ENCODE measurements around the gene NAALAD2. TPM values are rescaled to one million over a fixed set of nuclear protein-coding genes. Genes with fewer than 3 reads are reported as not detected.

NAALAD2 gene
- total RNA-seq, 2 donors from 2014 or later = 3.3 to 8.8 TPM

DNA sequence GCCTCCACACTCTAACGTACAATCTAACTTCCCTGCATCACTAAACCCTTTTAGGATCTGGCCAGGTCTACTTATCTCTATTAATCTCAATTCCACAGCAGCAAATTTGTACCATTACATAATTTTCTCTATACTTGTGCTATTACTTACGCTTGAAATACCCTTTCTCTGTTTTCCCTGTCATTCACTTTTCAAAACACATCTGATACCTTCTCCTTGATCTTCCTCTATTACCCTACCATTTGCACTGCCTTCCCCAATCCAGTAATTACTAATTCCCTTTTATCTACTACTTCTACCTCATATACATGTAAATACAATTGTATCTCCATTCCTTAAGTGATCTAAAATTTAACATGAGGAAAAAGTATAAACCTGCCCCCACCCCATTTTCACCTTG, 74.4 kb downstream of the NAALAD2 start:
- H3K4me1 ChIP-seq (ENCODE audit: control insufficient read depth, insufficient read depth, low read length) = no peaks in the 10 kb centered on the region
- no peak overlapping the region for H3K27ac ChIP-seq (ENCODE audit: low read depth, low read length)
- no peak overlapping the region for H3K4me3 Mint-ChIP-seq
- no peaks in the 10 kb centered on the region for H3K9me3 ChIP-seq (ENCODE audit: control insufficient read depth, low read length)
- H3K4me3 ChIP-seq (ENCODE audit: low read length) = no peak overlapping the region
- H3K9me3 Mint-ChIP-seq = no peaks in the 10 kb centered on the region
- H3K4me1 Mint-ChIP-seq = no peaks in the 10 kb centered on the region
- peaks cover 92% of the 10 kb centered on the region for H3K36me3 ChIP-seq (ENCODE audit: control insufficient read depth, insufficient read depth, low read length)
- H3K27me3 ChIP-seq (ENCODE audit: control insufficient read depth, insufficient read depth, low read length, poor library complexity, severe bottlenecking) = no peaks in the 10 kb centered on the region
- 85 to 90% methylated on average over 2 of the region's 2 CpGs for WGBS, 2 experiments (ENCODE audit: insufficient coverage in 1 of 2, insufficient read length in 1 of 2)
- no peak overlapping the region for H3K9ac ChIP-seq (ENCODE audit: extremely low read depth, low read length, poor library complexity, severe bottlenecking)
- DNase-seq = no peak
- no peaks in the 10 kb centered on the region for H3K27me3 Mint-ChIP-seq (ENCODE audit: insufficient read depth)
- no peak overlapping the region for H3K27ac Mint-ChIP-seq
- H3K36me3 Mint-ChIP-seq (ENCODE audit: low read depth) = peaks cover 63% of the 10 kb centered on the region
- TF ChIP-seq, protein P1, sequence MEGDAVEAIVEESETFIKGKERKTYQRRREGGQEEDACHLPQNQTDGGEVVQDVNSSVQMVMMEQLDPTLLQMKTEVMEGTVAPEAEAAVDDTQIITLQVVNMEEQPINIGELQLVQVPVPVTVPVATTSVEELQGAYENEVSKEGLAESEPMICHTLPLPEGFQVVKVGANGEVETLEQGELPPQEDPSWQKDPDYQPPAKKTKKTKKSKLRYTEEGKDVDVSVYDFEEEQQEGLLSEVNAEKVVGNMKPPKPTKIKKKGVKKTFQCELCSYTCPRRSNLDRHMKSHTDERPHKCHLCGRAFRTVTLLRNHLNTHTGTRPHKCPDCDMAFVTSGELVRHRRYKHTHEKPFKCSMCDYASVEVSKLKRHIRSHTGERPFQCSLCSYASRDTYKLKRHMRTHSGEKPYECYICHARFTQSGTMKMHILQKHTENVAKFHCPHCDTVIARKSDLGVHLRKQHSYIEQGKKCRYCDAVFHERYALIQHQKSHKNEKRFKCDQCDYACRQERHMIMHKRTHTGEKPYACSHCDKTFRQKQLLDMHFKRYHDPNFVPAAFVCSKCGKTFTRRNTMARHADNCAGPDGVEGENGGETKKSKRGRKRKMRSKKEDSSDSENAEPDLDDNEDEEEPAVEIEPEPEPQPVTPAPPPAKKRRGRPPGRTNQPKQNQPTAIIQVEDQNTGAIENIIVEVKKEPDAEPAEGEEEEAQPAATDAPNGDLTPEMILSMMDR (conservative IDR thresholded peaks at IDR 0.05) = no peak

DNA sequence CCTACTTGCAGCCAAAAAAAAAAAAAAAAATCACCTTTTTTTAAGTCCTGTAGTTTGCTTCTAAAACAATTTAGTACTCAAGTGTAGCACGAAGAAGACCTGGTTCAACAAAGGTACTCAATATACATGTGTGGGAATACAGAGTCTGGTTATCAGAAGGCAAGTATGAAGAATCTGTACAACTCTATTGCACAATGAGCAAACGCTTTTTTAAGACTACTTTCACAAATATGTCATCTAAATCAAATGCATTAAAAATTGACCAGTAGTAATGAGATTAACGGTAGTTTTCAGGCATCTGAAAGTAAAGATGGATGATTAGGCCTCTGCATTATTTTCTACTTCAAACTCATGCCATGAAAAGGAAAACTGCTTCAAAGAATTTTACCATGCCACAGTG, 78.9 kb downstream of the NAALAD2 start:
- TF ChIP-seq, protein P1 (conservative IDR thresholded peaks at IDR 0.05) = no peak
- no peaks in the 10 kb centered on the region for H3K4me1 ChIP-seq (ENCODE audit: control insufficient read depth, insufficient read depth, low read length)
- 89% methylated on average over 3 of the region's 3 CpGs; no CpG with 5 or more reads in 1 of the 2 experiments for WGBS, 2 experiments (ENCODE audit: insufficient coverage in 1 of 2, insufficient read length in 1 of 2)
- no peaks in the 10 kb centered on the region for H3K27me3 ChIP-seq (ENCODE audit: control insufficient read depth, insufficient read depth, low read length, poor library complexity, severe bottlenecking)
- H3K9me3 ChIP-seq (ENCODE audit: control insufficient read depth, low read length) = no peaks in the 10 kb centered on the region
- no peak overlapping the region for H3K4me3 Mint-ChIP-seq
- H3K9me3 Mint-ChIP-seq = no peaks in the 10 kb centered on the region
- peaks cover 38% of the 10 kb centered on the region for H3K36me3 Mint-ChIP-seq (ENCODE audit: low read depth)
- no peak overlapping the region for H3K27ac Mint-ChIP-seq
- no peak overlapping the region for H3K27ac ChIP-seq (ENCODE audit: low read depth, low read length)
- no peaks in the 10 kb centered on the region for H3K4me1 Mint-ChIP-seq
- DNase-seq = no peak
- no peak overlapping the region for H3K9ac ChIP-seq (ENCODE audit: extremely low read depth, low read length, poor library complexity, severe bottlenecking)
- no peaks in the 10 kb centered on the region for H3K27me3 Mint-ChIP-seq (ENCODE audit: insufficient read depth)
- peaks cover 84% of the 10 kb centered on the region for H3K36me3 ChIP-seq (ENCODE audit: control insufficient read depth, insufficient read depth, low read length)
- H3K4me3 ChIP-seq (ENCODE audit: low read length) = no peak overlapping the region

DNA sequence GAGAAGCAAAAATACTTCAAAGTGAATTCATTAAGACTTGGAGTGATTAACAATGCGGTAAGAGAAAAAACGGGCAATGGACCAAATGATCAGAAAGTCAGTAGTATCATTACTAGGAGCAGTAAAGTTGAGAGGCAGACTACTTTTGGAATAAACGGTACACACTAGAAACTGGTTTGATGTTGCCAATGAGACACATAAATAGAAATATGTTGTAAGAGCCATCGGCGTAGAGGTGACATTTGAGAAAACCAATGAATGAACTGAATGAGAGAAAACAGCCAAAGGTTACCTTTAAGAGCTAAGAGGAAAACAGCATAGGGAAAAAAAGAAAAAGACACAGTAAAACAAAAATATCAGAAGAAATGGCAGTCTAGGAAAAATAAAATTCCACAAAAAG, 82.1 kb downstream of the NAALAD2 start:
- Histone ChIP-seq H3K27ac (ENCODE audit: low read depth, low read length) (no peak overlapping the region), H3K36me3 (ENCODE audit: control insufficient read depth, insufficient read depth, low read length) (peaks cover 72% of the 10 kb centered on the region), H3K9ac (ENCODE audit: extremely low read depth, low read length, poor library complexity, severe bottlenecking) (no peak overlapping the region), H3K4me1 (ENCODE audit: control insufficient read depth, insufficient read depth, low read length) (peaks cover 4% of the 10 kb centered on the region), H3K27me3 (ENCODE audit: control insufficient read depth, insufficient read depth, low read length, poor library complexity, severe bottlenecking) (no peaks in the 10 kb centered on the region), H3K9me3 (ENCODE audit: control insufficient read depth, low read length) (peaks cover 21% of the 10 kb centered on the region), H3K4me3 (ENCODE audit: low read length) (no peak overlapping the region)
- no peaks in the 10 kb centered on the region for H3K27me3 Mint-ChIP-seq (ENCODE audit: insufficient read depth)
- no peak overlapping the region for H3K27ac Mint-ChIP-seq
- H3K4me3 Mint-ChIP-seq = no peak overlapping the region
- H3K36me3 Mint-ChIP-seq (ENCODE audit: low read depth) = peaks cover 42% of the 10 kb centered on the region
- DNase-seq = no peak
- peaks cover 12% of the 10 kb centered on the region for H3K4me1 Mint-ChIP-seq
- TF ChIP-seq, protein P1 (conservative IDR thresholded peaks at IDR 0.05) = no peak
- peaks cover 16% of the 10 kb centered on the region for H3K9me3 Mint-ChIP-seq
- 93 to 98% methylated on average over 5 of the region's 5 CpGs for WGBS, 2 experiments (ENCODE audit: insufficient coverage in 1 of 2, insufficient read length in 1 of 2)

Data from endodermal cell (in vitro differentiated cells).